Activated naive CD4-positive, alpha-beta T cell treated with anti-CD3 and anti-CD28 coated beads, Interleukin-2, amount 50 U/mL, for 16 hours (primary cell): Measurements from ENCODE around the gene SLC9A6.
"Not testable (repeated sequence)": the region's sequence is repeated elsewhere in the genome, so short reads cannot be mapped to it uniquely, and the experiment has no call there.

Experiments used
- DNase-seq: peaks from one replicate; pipeline ENCODE4 v3.0.0-alpha.2; 2020

The SLC9A6 gene

DNA sequence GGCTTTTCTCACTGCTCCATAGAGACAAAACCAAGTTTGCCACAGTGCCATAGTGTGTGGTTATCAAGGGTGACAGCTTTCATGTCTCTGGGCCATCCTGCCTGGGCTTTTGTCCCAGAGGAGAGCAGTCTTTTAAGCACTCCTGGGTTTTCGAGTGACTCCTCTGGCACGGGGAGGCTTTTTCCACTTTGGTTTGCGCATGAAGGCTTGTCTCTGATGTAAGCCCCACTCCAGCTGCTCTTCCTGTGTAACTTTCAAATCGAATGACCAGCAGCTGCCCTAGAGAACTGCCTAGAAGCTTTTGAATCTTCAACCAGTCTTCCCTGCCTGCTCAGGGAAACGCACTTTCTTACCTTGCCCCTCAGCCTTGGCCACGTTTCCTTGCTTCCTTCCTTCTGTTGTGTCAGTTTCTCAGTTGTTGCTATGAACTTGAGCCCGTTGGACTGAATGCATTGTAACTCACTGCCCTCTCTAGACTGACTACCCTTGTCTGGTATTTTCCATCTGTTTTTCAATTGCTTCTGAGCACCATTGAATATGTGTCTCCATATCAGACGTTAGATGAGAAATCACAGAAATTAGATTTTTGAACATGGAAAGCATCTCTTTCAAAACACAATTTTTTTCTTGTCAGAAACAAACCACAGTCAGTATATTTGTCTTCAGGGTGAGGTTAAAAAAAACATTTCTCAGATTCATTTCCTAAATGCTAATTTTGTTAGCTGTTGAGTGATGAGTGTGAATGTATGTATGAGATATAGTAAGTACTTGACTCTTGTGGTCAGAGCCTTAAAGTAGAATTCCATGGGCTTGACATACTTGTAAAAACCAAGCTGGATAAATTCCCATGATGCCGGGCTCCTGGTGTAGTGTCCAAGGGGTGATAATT lies 45.3 kb downstream of the SLC9A6 start:
- no peak for DNase-seq

DNA sequence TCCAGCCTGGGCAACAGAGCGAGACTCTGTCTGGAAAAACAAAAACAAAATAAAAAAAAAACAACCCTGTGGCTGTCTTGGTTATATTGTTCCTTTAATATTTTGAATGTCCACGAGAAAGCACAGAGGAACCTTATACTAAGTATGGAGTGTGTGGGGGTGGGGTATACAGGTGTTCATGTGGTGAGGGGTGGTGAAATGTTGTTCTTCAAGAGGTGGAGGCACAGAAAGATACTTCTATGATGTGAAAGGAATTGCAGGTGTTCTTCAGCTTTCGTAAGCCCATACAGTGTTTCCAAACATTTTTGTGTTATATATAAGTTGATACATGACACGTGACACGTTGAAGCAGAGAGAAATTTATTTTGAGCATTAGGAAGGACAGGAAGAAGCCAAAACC lies 46.4 kb downstream of the SLC9A6 start:
- DNase-seq = no peak

DNA sequence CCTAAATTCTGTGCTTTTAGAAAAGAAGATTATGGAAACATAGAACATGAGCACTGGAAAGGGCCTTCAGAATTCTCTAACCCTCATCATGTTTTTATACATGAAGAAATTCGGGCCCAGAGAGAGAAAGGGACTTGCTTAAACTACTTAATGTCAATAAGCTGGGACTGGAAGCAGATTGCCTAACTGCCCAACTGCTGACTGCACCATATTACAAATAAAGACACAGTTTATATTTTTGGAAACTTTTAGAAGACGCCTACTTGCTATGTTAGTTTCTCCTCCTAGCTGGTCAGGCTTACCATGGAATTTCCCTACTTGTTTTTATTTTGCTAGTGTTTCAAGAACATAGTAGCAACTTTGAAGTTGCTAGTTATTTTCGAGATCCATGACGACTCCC lies 47.1 kb downstream of the SLC9A6 start:
- no peak for DNase-seq

DNA sequence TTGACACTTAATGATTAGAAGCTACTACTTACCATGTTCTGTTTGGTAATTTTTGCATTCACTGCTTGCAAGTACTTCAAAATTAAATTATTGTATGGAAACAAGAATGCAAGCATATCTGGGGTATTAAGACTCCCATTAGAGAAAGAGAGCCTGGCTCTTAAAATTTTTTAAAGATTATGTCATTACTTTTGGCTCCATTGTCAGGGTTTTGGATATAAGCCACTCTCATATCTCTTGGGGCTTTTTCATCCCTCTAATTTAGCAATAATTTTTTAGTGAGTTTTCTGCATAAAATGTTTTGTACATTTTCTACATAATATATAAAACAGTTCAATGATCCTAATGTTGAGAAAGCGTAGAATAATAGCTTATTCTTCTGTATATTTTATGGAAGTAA lies 49.4 kb downstream of the SLC9A6 start:
- DNase-seq = no peak

DNA sequence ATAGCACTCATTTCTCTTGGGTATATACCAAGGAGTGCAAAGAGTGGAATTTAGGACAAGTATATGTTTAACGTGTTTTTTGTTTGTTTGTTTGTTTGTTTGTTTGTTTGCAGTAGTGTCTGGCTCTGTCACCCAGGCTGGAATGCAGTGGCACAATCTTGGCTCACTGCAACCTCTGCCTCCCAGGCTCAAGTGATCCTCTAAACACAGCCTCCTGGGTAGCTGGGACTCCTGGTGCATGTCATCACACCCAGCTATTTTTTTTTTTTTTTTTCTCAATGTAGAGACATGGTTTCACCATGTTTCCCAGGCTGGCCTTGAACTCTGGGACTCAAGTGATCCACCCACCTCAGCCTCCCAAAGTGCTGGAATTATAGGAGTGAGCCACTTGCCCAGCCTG lies 50.4 kb downstream of the SLC9A6 start:
- DNase-seq = no peak

DNA sequence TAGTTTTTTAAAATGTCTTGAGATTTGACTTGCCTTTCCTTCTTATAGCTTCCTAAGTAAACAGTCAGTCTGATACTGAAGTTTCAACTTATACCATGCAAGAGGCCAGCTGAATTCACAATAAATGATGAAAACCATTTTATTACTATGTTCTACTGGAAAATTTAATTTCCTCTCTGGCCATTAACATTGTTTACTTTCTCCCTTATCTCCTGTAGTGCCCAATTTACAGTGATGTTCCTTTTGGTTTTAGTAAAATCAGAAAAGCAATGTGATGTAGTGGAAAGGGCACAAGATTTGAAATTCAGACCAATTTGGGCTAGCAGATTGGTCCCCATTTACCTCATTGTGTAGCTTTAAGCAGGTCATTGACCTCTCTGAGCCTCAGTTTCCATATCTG lies 54.2 kb downstream of the SLC9A6 start:
- DNase-seq = no peak

DNA sequence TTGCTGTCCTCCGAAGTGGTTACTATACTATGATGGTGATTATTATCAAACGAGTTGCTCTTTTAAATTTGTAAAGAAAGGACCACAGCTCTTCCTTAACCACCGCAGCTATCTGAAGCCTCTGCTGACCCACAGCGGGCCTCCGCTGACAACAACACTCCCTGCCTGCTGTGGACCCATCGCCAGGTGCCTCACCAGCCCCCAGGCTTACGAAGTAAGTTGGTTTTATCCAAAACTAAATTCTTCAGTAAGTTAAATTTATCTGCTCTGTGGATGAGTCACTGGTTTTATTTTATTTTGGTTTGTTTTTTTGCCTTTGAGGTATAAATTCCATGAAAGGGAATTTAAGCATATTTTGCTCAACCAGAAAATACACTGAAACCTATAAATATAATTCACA lies 54.7 kb downstream of the SLC9A6 start:
- no peak for DNase-seq

DNA sequence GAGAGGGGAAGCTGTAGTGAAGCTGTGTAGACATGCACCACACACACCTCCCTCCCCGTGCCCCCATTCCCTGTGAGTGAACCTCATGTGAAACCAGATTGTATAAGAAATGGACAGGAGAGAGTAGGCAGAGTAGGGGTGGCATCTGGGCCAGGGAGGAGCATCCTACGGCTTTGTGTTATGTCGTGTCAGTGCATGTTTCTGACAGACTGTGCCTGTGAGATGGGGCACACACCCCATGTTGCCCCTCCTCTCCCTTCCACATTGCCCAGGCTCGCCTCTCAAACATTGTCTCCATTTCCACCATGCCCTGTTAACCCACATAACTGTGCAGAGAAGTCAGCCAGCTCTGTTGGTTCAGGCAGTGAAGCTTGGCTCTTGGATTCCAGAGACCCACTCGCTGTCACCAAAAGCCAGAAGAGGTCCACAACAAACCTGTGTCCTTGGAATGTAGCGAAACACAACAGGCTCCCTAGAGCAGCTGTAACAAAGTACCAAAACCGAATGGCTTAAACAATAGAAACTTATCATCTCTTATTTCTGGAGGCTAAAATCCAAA lies 56.1 kb downstream of the SLC9A6 start:
- no peak for DNase-seq

DNA sequence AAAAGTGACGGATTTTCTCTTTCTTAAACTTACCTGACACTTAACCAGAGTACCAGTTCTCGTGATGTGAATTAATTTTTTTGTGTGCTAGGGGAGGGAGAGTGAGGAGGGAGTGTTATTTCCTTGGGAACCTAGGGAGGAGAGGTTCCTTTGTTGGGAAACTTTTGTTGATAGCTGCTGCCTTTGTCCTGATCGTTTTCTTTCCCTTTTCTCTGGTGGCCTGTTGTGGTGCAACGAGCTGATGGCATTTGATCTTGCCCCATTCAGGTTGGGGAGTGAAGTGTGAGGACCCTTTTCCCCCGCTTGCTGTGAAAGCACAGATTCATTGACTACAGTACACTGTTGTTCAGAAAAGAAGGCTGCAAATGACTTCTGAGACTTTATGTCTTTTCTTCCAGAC lies 59.8 kb downstream of the SLC9A6 start:
- no peak for DNase-seq

DNA sequence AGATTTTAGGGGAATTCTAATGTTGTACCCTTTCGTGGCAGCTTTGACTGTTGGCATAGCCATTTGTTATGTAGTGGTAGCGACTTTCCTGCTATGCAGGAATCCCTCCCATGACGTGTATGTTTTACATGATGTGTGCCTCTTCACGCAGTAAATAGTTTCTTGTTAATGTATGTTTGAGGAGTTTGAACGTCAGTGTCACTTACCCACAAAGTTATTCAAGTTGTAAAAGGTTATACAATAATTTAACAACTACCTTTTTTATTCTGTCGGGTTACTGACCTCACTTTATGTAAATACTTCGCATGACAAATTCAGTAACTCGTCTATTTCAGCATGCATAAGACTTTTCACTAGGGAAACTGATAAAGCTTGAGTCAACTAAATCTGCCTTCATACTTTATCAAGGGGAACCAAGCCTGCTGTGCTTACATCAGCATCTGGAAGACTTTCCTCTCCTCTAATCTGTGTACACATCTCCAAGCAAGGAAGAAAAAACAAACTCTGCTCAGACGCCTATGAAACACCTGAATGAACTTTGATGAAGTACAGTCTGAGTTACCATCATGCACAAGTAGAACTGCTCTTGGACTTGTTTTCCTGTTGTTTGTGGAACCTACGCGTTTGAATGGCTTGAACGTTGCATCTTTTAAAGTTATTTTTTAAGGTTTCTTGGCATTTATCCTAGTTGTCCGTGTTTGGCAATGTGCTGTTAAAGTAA lies 61.2 kb downstream of the SLC9A6 start:
- DNase-seq = no peak

DNA sequence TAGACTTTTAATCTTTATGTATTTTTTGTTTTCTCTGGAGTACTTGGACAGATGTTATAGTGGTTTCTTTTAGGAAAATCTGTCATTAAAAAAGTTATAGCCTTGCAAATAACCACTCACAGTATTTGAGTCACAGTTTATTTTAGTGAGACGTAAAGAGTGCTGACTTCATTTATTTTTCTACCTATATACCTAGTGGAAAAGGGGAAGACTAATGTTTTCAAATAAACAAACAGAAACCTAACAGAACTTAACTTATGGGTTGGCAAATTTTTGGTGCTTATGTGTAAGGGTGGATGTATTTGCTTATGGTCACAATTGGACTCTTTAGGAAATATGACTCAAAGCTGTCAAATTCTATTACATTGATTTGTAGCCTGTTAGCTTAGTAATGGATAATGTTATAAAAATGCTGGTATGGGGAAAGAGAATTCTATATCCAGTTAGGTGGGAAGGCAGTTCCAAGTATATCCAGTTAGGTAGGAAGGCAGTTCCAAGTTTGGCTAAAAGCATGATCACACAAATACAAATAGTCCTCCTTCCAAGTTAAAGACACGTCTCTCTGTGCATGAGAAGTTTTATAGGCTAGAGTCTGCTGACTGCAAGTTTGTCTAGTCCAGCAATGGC lies 61.9 kb downstream of the SLC9A6 start:
- DNase-seq = no peak

DNA sequence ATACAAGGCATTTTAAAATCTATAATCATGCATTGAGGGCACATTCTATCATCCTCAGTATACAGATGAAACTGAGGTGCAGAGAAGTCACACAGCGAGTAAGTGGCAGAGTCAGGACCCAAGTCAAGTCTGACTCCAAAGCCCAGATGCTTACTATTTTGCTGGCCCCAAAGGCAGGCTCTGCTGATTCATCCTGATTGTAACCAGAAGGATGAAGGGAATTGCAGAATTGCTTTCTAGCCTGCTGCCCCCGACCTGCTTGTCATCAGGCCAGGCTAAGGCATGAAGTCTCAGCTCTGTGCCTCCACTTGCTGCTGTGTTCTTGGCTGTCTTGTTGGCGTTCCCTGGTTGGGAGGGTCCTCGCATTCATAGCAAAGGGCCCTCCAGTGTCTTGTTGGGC lies 62.7 kb downstream of the SLC9A6 start:
- DNase-seq = no peak

DNA sequence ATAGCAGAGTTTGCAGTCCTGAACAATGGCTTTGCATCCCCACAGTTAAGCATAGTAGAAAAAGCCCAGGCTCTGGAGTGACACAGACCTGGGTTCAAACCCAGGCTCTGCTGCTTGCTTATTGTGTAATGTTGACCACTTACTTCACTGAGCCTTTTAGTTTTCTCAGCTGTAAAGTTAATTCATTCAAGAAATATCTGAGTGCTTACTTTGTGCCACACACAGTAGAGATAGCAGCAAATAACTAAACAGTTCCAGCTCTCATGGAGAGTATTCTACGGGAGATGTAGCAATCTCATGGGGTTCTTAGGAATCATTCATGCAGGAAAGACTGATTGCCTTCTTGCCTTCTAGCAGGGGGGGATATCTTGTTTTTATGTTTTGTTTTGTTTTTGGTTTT lies 63.2 kb downstream of the SLC9A6 start:
- no peak for DNase-seq

DNA sequence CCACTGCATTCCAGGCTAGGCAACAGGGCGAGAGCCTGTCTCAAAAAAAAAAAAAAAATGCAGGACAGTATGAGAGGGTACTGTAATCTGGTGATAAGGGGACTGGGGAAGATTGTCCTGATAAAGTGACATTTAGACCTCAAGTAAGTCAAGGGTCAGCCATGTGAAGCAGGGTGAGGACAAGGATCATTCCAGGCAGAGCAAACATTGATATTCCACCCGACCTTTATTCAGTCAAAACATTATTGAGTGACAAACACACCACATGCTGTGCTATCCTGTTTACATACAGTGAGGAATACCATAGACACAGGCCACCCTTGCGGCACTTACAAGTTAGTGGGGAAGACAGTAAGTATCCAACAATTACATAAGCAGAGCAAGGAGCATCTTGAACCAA lies 64.4 kb downstream of the SLC9A6 start:
- no peak for DNase-seq

DNA sequence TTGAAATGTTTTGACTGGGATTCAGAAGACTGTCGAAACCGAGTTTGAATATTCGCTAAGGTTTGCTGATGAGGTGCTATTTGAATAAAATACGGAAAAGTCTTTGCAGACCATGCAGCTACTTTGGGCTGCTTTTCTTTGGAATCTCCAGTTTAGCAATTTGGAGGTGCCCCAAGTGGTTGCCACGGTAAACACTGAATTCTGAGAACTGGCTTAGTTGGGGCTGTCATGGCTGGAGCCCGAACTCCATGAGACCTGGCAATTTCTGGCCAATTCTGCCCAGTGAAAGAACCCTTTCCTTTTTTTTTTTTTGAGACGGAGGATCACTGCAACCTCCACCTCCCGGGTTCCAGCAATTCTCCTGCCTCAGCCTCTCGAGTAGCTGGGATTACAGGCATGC lies 65.6 kb downstream of the SLC9A6 start:
- DNase-seq = not testable (repeated sequence)

DNA sequence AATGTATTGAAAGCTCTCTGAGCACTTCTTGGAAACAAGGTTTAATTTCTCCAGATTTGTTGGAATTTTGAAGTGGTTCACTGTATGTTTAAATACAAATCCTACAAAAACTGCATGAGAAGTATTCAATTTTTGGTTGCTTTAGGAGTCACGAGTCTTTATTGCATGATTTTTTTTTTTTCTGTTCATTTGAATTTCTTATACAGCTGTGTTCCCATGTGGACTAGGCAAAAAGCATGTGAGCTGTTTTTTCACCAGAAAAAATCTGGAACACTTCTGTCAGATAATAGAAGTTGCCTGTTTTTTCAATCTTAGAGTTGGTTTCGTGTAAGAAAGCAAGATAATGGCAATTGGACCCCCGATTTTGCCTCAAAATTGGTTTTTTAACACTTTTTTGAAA lies 66.4 kb downstream of the SLC9A6 start:
- no peak for DNase-seq

DNA sequence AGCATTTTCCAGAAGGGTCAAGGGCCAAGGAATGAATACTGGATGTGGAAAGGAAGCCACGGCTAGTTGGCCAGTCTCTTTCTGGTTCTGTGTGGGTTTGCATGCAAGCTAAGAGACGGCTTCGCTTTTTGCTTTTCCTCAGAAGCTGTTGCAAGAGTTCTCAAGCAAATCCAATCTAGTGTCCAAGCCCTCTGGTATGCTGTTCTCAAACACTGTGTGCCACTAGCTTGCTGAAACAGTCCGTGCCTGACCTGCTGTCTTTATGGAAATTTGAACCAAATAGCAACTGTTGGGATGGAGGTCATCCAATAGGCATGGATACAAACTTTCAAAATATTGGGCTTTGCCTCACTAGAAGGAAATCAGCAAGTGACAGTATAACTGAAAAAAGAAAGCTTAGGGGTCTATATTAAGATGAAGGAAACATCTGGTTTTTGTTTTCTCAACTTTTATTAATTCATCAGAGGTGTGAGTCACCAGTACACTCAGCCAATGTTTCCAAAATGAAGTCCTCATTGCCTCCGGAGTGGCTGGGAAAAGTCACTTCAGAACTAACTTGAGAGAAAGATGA lies 70.5 kb downstream of the SLC9A6 start:
- no peak for DNase-seq

DNA sequence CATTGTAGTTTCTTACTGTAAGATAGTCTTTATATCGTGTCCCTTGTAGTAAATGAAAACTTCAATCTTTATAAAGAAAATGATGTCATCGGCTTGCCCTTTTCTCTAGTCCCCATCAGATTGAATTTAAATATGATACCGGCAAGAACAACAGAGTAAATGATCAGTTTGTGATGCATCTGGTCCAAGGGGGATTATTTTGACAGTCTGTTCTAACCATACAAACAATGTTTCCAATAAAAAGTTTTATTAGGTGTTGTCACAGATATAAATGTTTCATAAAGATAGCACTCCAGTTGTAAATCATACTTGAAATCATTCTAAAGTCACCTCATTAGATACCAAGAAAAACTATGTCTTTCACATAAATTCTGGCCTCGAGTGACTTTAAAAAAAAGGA lies 72.3 kb downstream of the SLC9A6 start:
- no peak for DNase-seq

DNA sequence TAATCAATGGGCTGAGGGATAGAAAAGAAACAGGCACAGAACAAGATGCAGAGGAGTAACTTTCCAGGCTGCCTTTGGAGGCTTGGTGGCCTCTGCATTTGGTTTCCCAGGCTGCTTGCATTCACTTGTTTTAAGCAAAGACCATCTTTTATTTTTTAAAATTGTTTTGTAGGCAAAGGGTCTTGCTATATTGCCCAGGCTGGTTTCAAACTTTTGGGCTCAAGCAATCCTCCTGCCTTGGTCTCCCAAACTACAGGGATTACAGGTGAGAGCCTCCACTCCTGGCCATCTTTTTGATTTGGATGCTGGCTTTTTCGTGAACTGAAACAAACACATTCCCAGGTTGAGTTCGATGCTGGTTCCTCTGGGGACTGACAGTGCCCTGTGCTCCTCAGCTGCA lies 74.1 kb downstream of the SLC9A6 start:
- no peak for DNase-seq

DNA sequence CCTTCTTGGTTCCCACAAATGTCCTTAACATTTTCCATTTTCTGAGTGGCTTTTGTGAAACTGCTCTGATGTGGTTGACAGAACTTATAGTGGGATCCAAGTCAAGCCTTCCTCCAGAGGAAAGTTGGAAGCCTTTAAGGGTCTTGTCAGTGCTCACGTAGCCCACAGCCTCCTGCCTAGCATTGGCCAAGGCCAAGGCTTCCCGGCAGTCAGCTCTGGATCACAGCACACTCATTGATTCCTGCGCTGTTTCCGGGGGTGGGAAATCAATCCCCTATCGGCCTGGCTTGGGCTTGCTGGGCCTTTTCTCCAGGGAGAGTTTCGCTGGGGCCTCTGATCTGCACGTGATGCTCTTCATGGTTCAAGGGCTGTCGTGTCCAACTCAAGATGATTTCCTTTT lies 76.1 kb downstream of the SLC9A6 start:
- no peak for DNase-seq

DNA sequence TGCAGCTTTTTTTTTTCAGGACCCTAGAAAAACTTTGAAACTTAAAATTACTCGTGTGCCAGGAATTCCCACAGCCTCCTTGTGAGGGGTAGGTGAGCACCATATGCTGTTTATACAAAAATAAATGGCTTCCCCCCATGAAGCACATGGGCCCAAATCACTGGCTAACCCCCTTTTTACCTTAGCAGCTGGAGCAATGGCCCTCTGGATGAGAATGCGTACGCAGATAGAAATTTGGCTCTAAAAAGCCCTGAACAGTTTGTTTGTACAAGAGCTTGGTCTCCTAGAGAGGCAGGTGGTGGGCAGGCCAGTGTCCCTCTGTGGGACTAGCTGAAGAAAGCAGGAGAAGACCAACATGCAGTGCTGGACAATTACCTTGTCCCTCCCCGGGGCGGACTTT lies 76.5 kb downstream of the SLC9A6 start:
- no peak for DNase-seq

DNA sequence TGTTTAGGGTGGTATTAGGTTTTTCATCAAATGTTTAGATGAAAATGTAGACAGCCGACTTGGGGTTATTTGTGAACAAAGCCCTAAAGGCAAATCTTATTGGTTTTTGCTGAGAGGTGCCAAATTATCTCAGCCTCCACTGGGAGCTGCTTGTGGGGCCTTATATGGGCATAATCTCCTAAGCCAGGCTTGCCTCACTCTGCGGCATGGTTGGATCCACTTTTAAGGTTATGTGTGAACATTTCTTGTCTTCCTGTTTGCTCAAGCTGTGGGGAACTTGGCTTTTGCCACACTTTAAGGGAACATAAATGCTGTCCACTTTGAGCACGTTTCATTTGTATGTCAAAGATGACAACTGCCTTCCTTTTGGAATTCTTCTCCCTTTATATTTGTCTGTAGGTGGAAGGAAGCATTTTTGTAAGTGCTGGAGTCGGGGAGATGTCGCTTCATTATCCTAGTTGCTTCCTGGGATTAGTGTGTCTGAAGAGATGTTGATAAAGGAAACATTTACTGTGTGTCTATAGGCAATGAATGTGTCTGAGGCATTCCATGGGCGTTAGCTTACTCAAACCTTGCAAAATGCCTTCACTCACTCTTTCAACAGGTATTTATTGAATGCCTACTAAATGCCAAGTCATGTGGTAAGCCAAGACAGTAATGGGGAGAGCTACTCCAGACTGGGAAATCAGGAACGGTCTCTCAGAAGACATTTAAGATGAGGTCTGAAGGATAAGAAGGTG lies 78.3 kb downstream of the SLC9A6 start:
- DNase-seq = no peak

DNA sequence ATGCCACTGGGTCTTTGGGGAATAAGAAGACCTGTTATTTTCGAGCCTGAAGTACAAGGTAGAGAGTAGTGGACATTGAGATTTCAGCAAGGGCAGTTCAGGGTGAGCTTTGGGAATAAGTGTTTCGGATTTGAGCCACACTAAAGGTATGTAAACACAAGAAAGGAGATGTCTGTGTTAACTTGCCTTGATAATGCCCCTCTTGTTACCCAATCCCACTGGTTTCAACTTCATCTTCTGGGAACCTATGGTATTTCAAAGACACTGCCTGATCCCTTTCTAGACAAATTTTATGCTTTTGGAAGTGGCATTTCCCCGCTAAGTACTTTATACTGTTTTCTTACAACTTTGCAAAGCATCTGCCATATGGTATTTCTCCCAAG lies 79.4 kb downstream of the SLC9A6 start:
- no peak for DNase-seq
